Measurements from ENCODE around the gene RGS9.
A peak's percentile ranks its signal among the peaks of the same experiment; 100 is the strongest.

Gene RGS9

GRCh38 chr17:65222214-65222738, 85.1 kb downstream of the RGS9 start:
- TF ChIP-seq CTCF (IDR thresholded peaks at IDR 0.05; ENCODE audit: insufficient read depth, low read depth, low read length, missing control alignments): no peak
- DNase-seq (ENCODE audit: low read depth): peak; percentile 24
- no peak overlapping the region for H3K4me3 ChIP-seq (ENCODE audit: low read length)

- H3K4me3 ChIP-seq (ENCODE audit: low read length): no peak overlapping the region
- DNase-seq (ENCODE audit: low read depth): no peak
- no peak for TF ChIP-seq CTCF (IDR thresholded peaks at IDR 0.05; ENCODE audit: insufficient read depth, low read depth, low read length, missing control alignments)
These were observed 87.9 kb downstream of the RGS9 start for GRCh38 chr17:65225061-65225460.

GRCh38 chr17:65226227-65226626, 89.1 kb downstream of the RGS9 start:
- no peak overlapping the region for H3K4me3 ChIP-seq (ENCODE audit: low read length)
- no peak for DNase-seq (ENCODE audit: low read depth)
- no peak for TF ChIP-seq CTCF (IDR thresholded peaks at IDR 0.05; ENCODE audit: insufficient read depth, low read depth, low read length, missing control alignments)

GRCh38 chr17:65227637-65228036, 90.5 kb downstream of the RGS9 start:
- no peak for DNase-seq (ENCODE audit: low read depth)
- no peak for TF ChIP-seq CTCF (IDR thresholded peaks at IDR 0.05; ENCODE audit: insufficient read depth, low read depth, low read length, missing control alignments)
- H3K4me3 ChIP-seq (ENCODE audit: low read length): no peak overlapping the region

GRCh38 chr17:65228287-65228686, 91.1 kb downstream of the RGS9 start:
- DNase-seq (ENCODE audit: low read depth): no peak
- no peak overlapping the region for H3K4me3 ChIP-seq (ENCODE audit: low read length)
- no peak for TF ChIP-seq CTCF (IDR thresholded peaks at IDR 0.05; ENCODE audit: insufficient read depth, low read depth, low read length, missing control alignments)

GRCh38 chr17:65228734-65229620, 91.8 kb downstream of the RGS9 start:
- no peak for TF ChIP-seq CTCF (IDR thresholded peaks at IDR 0.05; ENCODE audit: insufficient read depth, low read depth, low read length, missing control alignments)
- DNase-seq (ENCODE audit: low read depth): peak; percentile 19
- H3K4me3 ChIP-seq (ENCODE audit: low read length): no peak overlapping the region
